IPS-18a (cell line): Measurements from ENCODE around the gene CXADR.
"Not testable (repeated sequence)": the region's sequence is repeated elsewhere in the genome, so short reads cannot be mapped to it uniquely, and the experiment has no call there.

Source experiments
- H3K27ac ChIP-seq: one replicate; pipeline ENCODE4 v1.5.1; 2013; ENCODE audit warnings: low read length
- H3K27me3 ChIP-seq: one replicate; pipeline ENCODE4 v1.6.1; 2013; ENCODE audit warnings: mild to moderate bottlenecking, low read length; ENCODE audit not compliant: control insufficient read depth, insufficient read depth
- H3K36me3 ChIP-seq: one replicate; pipeline ENCODE4 v1.6.1; 2013; ENCODE audit warnings: low read depth, low read length; ENCODE audit not compliant: control insufficient read depth
- H3K4me1 ChIP-seq: one replicate; pipeline ENCODE4 v1.6.1; 2013; ENCODE audit warnings: low read depth, low read length; ENCODE audit not compliant: control insufficient read depth
- H3K4me3 ChIP-seq: one replicate; pipeline ENCODE4 v1.5.1; 2013; ENCODE audit warnings: low read length
- H3K9ac ChIP-seq: one replicate; pipeline ENCODE4 v1.6.1; 2013; ENCODE audit warnings: mild to moderate bottlenecking, low read length, moderate library complexity
- H3K9me3 ChIP-seq: one replicate; pipeline ENCODE4 v1.6.1; 2013; ENCODE audit warnings: low read depth, low read length; ENCODE audit not compliant: control insufficient read depth

The CXADR gene

GRCh38 chr21:17482928-17483327, 29.9 kb upstream of the CXADR start:
- no peaks in the 10 kb centered on the region for H3K36me3 ChIP-seq
- H3K4me3 ChIP-seq: no peak overlapping the region
- H3K27me3 ChIP-seq: no peaks in the 10 kb centered on the region
- H3K27ac ChIP-seq: no peak overlapping the region
- no peaks in the 10 kb centered on the region for H3K4me1 ChIP-seq
- H3K9ac ChIP-seq: no peak overlapping the region
- no peaks in the 10 kb centered on the region for H3K9me3 ChIP-seq

DNA sequence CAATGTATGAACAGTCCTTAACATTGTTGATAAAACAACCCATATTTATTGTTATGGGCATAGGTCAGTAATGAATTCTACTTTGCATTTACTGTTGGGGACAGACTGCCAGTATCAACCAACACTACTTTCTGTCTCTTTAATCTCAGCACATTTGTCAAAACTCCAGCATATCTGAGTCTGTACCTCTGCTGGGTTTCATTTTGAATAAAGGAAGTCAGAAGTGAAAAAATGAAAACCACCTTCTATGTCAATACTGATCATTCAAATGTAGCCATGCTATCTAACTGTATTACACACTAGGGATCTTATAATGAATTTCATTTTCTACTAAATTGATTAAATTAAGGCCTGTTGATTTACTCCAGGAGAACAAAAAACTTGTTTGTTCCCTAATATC, 24.2 kb upstream of the CXADR start:
- Histone ChIP-seq H3K27me3 (no peaks in the 10 kb centered on the region), H3K9me3 (no peaks in the 10 kb centered on the region), H3K36me3 (no peaks in the 10 kb centered on the region), H3K4me1 (no peaks in the 10 kb centered on the region), H3K4me3 (no peak overlapping the region), H3K27ac (no peak overlapping the region), H3K9ac (no peak overlapping the region)

DNA sequence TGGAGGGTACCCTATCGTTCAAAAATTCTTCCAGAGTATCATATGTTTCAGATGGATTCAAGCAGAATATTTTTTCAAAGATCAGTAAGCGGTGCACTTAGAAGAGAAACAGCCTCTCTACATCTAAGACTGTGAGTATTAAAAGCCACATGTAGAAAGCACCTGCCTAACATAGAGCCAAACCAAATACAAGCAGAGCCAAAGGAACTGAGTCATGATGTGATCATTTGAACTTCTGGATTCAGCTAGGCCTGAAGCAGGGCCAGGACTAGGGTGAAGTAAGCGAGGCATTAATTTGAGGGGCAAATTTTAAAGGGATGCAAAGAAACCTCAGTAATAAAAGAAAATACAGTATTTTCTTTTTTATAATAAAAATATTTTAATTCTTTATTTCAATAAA, 23.3 kb upstream of the CXADR start:
- not testable (repeated sequence) for H3K36me3 ChIP-seq, H3K9me3 ChIP-seq, H3K27me3 ChIP-seq, H3K27ac ChIP-seq, H3K9ac ChIP-seq, H3K4me1 ChIP-seq, H3K4me3 ChIP-seq

- H3K27ac ChIP-seq: no peak overlapping the region
- H3K27me3 ChIP-seq: no peaks in the 10 kb centered on the region
- H3K4me3 ChIP-seq: no peak overlapping the region
- H3K4me1 ChIP-seq: no peaks in the 10 kb centered on the region
- H3K9ac ChIP-seq: no peak overlapping the region
- H3K9me3 ChIP-seq: no peaks in the 10 kb centered on the region
- H3K36me3 ChIP-seq: no peaks in the 10 kb centered on the region
Observed at GRCh38 chr21:17491716-17492414, 21.0 kb upstream of the CXADR start.

DNA sequence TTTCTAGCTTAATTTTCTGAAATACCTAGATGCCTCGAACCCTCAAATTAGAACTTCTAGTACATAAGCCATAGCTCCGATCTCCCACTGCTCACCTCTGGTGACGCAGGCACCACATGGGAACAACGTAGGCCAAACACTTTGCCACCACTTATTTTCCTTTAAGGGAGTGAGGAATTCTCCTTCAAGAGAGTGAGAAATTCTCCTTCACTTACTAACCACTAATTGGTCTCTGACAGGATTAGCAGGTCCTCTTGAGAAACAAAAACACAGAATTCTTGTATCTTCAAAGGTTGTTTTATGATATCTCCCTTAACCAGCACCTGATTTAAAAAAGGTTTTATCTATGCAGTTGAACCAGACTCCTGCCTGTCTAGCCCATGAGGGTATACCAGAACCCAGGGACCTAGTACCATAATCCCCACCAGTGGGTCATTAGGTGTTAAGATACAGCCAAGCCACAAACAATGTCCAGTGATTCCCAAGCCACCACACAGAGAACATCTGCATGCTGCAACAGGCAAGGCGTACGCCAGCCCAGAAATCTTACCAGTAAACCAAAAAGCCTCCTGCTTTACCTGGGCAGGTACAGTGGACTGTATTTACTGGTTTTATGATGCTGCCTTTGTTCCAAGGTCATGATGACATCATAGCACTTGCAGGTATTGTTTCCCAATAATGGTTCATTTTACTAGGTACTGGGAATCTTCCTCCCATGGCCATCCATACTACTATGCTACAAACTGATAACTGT, 20.3 kb upstream of the CXADR start:
- H3K27me3 ChIP-seq: no peaks in the 10 kb centered on the region
- no peak overlapping the region for H3K27ac ChIP-seq
- no peaks in the 10 kb centered on the region for H3K36me3 ChIP-seq
- no peak overlapping the region for H3K4me3 ChIP-seq
- no peak overlapping the region for H3K9ac ChIP-seq
- no peaks in the 10 kb centered on the region for H3K4me1 ChIP-seq
- no peaks in the 10 kb centered on the region for H3K9me3 ChIP-seq

GRCh38 chr21:17494051-17494450, 18.8 kb upstream of the CXADR start:
- Histone ChIP-seq H3K36me3 (no peaks in the 10 kb centered on the region), H3K27ac (no peak overlapping the region), H3K27me3 (no peaks in the 10 kb centered on the region), H3K4me1 (no peaks in the 10 kb centered on the region), H3K9me3 (no peaks in the 10 kb centered on the region), H3K9ac (no peak overlapping the region), H3K4me3 (no peak overlapping the region)

- H3K27ac ChIP-seq: no peak overlapping the region
- H3K9ac ChIP-seq: no peak overlapping the region
- no peaks in the 10 kb centered on the region for H3K4me1 ChIP-seq
- H3K27me3 ChIP-seq: no peaks in the 10 kb centered on the region
- H3K9me3 ChIP-seq: no peaks in the 10 kb centered on the region
- no peak overlapping the region for H3K4me3 ChIP-seq
- no peaks in the 10 kb centered on the region for H3K36me3 ChIP-seq
Observed at GRCh38 chr21:17495680-17496079, 17.2 kb upstream of the CXADR start.

GRCh38 chr21:17497316-17497715, 15.5 kb upstream of the CXADR start:
- H3K4me1 ChIP-seq: no peaks in the 10 kb centered on the region
- no peaks in the 10 kb centered on the region for H3K36me3 ChIP-seq
- no peak overlapping the region for H3K27ac ChIP-seq
- H3K4me3 ChIP-seq: no peak overlapping the region
- H3K27me3 ChIP-seq: no peaks in the 10 kb centered on the region
- no peaks in the 10 kb centered on the region for H3K9me3 ChIP-seq
- no peak overlapping the region for H3K9ac ChIP-seq

DNA sequence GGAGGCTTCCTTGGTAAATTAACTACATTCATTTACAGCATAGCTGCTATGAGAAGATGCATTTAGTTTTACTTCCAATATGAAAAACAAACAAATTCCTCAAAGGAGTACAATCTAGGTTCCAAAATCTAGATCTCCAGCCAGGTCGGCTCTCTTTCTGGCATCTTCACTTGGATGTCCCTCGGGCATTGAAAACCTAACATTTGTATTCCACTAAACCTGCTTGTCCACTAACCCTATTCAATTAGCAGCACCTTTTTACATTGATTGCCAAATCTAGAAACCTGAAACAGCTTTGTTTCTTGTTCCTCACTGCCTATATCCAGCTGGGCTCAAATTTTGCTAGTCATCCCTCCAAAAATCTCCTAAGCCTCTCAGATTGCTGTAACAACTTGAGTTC, 14.3 kb upstream of the CXADR start:
- Histone ChIP-seq H3K9me3 (no peaks in the 10 kb centered on the region), H3K9ac (no peak overlapping the region), H3K36me3 (no peaks in the 10 kb centered on the region), H3K4me3 (no peak overlapping the region), H3K4me1 (no peaks in the 10 kb centered on the region), H3K27me3 (no peaks in the 10 kb centered on the region), H3K27ac (no peak overlapping the region)

GRCh38 chr21:17501107-17502006, 11.5 kb upstream of the CXADR start:
- no peak overlapping the region for H3K4me3 ChIP-seq
- H3K4me1 ChIP-seq: no peaks in the 10 kb centered on the region
- no peaks in the 10 kb centered on the region for H3K27me3 ChIP-seq
- H3K36me3 ChIP-seq: no peaks in the 10 kb centered on the region
- H3K9ac ChIP-seq: no peak overlapping the region
- no peaks in the 10 kb centered on the region for H3K9me3 ChIP-seq
- H3K27ac ChIP-seq: no peak overlapping the region

DNA sequence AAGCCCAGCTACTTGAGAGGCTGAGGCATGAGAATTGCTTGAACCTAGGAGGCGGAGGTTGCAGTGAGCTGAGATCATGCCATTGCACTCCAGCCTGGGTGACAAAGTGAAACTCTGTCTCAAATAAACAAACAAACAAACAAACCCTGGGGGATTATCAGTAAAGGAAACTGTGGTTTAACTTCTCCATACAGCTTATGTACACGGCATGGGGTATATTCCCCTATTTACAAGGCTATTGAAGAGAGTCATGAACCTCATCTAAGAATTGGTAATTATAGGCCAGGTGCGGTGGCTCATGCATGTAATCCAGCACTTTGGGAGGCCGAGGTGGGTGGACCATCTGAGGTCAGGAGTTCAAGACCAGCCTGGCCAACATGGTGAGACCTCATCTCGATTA, 9.9 kb upstream of the CXADR start:
- not testable (repeated sequence) for H3K27ac ChIP-seq, H3K4me3 ChIP-seq, H3K36me3 ChIP-seq, H3K27me3 ChIP-seq, H3K4me1 ChIP-seq, H3K9me3 ChIP-seq, H3K9ac ChIP-seq
